ENCODE measurements around the gene TUBG1.

DNA sequence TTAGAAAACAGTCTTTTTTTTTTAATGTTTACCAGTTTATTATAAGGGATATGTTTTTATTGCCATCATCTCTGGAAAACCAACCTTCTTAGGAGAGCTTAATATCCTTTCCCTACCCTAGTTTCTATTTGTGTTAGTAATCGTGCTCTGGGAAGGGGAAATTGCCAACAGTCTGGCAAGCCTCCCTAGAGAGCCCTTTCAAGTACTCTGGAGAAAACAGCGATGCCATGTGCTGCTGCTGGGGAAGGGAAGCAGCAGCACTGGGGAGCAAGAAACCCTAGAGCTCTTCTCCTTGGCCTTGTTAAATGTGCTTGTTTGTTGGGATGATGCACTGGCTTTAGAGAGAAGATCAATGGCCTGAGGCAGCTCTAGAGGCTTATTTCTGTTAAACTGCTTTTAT lies 10.6 kb upstream of the TUBG1 start:
- TF ChIP-seq ZNF565 (CRISPR knock-in tag; conservative IDR thresholded peaks at IDR 0.05; ENCODE audit: low read depth) (no peak), ZFP30 (CRISPR knock-in tag; IDR thresholded peaks at IDR 0.05) (no peak), TCF4 (CRISPR knock-in tag; IDR thresholded peaks at IDR 0.05; ENCODE audit: borderline replicate concordance) (no peak), ARNTL (CRISPR knock-in tag; IDR thresholded peaks at IDR 0.05; ENCODE audit: borderline replicate concordance, low read depth) (no peak), RARB (CRISPR knock-in tag; IDR thresholded peaks at IDR 0.05) (no peak), SNAI2 (CRISPR knock-in tag; IDR thresholded peaks at IDR 0.05) (no peak), ZFP3 (CRISPR knock-in tag; IDR thresholded peaks at IDR 0.05) (no peak), CSDC2 (CRISPR knock-in tag; IDR thresholded peaks at IDR 0.05) (no peak)
- TF ChIP-seq, protein P1, sequence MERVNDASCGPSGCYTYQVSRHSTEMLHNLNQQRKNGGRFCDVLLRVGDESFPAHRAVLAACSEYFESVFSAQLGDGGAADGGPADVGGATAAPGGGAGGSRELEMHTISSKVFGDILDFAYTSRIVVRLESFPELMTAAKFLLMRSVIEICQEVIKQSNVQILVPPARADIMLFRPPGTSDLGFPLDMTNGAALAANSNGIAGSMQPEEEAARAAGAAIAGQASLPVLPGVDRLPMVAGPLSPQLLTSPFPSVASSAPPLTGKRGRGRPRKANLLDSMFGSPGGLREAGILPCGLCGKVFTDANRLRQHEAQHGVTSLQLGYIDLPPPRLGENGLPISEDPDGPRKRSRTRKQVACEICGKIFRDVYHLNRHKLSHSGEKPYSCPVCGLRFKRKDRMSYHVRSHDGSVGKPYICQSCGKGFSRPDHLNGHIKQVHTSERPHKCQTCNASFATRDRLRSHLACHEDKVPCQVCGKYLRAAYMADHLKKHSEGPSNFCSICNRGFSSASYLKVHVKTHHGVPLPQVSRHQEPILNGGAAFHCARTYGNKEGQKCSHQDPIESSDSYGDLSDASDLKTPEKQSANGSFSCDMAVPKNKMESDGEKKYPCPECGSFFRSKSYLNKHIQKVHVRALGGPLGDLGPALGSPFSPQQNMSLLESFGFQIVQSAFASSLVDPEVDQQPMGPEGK (CRISPR knock-in tag; IDR thresholded peaks at IDR 0.05; ENCODE audit: borderline replicate concordance): no peak
- TF ChIP-seq, protein P2, sequence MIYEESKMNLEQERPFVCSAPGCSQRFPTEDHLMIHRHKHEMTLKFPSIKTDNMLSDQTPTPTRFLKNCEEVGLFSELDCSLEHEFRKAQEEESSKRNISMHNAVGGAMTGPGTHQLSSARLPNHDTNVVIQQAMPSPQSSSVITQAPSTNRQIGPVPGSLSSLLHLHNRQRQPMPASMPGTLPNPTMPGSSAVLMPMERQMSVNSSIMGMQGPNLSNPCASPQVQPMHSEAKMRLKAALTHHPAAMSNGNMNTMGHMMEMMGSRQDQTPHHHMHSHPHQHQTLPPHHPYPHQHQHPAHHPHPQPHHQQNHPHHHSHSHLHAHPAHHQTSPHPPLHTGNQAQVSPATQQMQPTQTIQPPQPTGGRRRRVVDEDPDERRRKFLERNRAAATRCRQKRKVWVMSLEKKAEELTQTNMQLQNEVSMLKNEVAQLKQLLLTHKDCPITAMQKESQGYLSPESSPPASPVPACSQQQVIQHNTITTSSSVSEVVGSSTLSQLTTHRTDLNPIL (CRISPR knock-in tag; IDR thresholded peaks at IDR 0.05; ENCODE audit: low read depth): no peak

Measured in SK-N-SH treated with all-trans-retinoic acid at 6 μM for 48 hours (cell line).